Fibroblast of skin of abdomen (primary cell): ENCODE data around the gene TMEFF1.

Source experiments
- DNase-seq: peaks from one replicate; pipeline ENCODE4 v3.0.0-alpha.2; 2013

TMEFF1 gene

DNA sequence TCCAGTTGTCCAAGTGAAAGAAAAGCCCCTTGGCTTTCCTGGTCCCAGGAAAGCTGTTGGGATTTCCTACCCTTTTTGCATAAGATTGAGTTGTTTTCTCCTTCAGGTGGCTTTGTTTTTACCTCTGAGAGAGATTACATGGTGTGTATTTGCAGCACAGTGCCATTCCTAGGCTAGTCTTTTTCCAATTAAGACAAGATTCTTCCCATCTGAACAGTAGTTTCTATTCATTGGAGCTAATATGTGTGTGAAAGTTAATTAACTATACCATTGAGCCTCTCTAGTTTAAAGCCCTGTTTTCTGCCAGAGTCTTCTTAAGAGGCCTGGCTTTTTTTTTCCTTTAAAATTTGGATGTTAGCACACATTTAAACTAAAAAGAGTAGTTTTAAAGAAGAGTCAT lies 25.9 kb upstream of the TMEFF1 start:
- no peak for DNase-seq

DNA sequence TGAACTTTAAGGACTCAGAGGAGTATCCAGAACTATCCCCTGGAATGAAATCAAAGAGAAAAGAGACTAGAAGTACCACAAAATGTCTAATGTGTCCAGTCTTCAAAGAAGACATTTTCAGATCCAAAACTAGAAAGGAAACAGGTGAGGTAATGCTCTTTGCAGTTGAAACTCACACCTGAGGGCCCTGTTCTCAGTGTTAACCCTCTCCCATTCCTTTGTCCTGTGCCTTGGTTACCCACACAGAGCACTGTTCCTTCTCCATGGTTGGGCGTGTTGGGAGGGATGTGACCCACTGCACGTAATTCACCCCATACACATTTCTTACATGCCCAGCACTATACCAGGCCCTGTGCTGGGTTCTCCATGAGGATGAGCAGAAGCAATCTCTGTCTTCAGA lies 24.7 kb upstream of the TMEFF1 start:
- no peak for DNase-seq

DNA sequence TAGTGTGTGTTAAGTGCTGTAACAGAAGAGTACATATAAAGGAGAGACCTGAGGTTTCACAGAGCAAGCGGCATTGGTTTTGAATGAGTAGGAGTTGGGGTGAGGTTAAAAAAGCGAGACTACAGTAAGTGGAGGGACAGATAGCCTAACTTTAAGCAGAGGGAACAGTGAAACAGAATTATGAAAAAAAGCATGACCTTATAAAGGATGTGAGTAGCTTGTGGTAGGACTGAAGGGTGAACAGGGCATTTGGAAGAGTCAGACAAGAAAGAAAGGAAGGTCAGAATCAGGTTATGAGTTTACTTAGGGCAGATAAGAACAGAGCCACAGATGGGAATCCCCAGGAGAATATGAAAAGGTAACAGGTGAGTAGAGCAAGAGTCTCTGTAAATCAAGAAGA lies 23.5 kb upstream of the TMEFF1 start:
- DNase-seq, result no peak

DNA sequence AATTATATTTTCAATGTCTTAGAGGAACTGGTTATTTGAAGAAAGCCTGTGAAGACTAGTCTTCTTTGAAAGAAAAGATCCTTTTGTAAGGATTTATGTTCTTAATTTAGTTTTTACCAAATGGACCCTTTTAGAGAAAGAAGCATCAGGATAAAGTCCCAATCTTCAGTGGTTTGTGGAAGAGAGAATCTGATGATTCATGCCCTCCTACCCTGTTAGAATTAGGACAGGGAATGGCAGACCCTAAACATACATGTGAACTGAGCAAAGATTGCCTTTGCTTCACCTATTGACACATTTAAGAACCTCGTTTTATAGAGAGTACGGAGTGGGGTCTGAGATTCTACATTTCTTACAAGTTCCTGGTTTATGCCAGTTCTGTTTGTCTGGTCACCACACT lies 20.1 kb upstream of the TMEFF1 start:
- no peak for DNase-seq

DNA sequence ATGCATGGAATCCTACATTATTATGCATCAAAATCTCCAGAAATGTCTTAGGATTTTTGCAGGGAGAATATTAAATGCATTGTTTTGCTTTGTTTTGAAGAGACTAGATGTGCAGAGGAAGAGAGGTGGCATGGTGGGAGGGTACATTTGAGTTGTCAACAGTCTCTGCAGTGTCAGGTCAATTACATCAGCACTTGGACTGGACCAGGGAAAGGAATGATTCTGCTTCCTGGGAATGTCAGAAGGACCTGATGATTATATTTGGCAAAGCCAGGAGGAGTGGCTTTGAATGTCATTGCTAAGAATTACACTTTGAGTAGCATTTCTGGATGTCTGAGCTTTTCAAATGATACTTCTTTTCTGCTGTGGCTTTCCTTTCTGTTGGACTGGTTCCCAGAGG lies 17.5 kb upstream of the TMEFF1 start:
- DNase-seq, result peak; percentile 54

DNA sequence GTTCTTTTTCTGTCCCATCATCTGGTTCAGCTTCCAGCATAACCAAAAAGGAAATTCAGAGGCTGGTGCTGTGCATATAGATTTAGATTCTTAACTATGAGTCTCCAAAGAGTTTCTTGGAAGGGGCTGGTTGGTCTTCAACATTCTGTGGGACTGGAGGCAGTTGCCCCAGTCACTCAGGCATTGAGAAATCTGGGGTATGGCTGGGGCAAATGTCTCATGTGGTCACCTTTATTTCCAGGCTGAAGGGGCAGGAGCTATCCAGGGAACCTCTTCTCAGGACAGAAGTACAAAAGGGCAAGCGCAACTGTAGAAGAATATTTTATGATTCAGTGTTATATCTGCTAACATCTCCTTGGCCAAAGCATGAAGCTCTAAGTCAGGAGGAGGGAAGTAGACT lies 15.4 kb upstream of the TMEFF1 start:
- DNase-seq, result no peak

DNA sequence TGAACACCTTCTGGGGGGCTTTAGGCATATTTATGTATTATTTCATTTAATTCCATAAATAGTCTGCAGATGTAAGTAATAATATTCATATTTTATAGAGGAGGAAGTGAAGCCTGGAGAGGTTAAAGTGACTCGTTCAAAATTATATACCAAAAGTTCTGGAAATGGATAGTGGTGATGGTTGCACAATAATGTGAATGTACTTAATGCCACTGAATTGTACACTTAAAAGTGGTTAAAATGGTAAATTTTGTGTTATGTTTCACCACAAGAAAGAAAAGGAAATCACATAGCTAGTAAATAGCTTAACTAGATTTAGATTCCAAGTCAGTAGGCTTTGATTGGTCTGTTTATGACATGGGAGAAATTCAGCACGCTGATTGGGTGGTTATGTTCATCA lies 13.0 kb upstream of the TMEFF1 start:
- DNase-seq, result no peak

DNA sequence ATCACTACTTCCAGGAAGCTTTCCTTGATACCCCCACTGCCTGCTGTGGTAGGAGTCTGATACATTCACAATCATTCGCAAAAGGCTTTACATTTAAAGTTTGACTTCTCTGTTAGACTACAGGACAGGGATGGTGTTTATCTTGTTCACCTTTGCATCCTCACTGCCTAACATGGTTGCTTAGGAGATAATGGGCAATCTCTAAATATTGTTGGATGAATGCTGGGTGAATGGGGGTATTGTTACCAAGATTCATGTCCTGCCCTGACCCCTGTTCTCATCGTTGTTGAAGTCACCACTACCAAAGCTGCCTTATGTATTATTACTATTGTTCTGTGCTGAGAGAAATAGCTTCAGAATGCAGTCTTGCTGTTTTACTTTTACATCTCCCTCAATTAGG lies 7.7 kb upstream of the TMEFF1 start:
- DNase-seq, result no peak

DNA sequence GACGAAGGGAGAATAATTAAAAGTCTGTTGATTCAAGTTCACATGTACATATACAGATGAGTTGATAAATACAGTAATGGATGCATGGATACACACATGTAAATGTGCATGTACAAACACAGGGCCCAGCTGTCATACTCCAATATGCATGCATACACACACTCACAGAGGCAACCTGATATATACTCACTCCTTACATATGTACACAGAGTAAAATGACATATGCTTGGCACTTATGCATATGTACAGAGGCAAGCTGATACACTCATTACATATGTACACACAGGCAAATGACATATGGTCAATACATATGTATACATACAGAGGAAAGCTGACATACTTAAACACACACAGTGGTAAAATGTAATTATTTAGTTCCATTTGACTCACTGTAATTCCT lies 7.2 kb upstream of the TMEFF1 start:
- no peak for DNase-seq

DNA sequence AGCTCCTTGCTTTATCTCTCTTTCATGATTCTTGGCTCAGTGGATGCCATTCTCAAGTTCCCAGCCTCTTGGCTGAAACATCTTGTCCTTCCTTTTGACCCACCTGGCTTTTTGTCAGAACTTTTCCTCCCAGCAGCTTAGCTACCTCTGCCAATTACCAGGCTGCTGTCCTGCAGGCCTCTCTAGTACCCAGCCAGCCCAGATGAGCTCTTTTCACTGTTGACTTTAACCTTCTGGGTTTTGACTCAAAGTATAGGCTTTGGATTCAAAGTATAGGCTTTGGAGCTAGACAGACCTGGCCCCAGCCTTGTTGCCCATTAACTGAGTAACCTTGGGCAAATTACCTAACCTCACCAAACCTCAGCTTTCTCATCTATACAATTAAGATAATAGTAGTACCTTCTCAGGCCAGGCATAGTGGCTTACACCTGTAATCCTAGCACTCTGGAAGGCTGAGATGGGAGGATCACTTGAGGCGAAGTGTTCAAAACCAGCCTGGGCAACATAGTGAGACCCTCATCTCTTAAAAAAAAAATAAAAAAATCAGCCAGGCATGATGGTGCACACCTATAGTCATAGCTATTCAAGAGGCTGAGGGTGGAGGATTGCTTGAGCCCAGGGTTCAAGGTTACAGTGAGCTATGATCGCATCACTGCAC lies 6.6 kb upstream of the TMEFF1 start:
- DNase-seq, result no peak

DNA sequence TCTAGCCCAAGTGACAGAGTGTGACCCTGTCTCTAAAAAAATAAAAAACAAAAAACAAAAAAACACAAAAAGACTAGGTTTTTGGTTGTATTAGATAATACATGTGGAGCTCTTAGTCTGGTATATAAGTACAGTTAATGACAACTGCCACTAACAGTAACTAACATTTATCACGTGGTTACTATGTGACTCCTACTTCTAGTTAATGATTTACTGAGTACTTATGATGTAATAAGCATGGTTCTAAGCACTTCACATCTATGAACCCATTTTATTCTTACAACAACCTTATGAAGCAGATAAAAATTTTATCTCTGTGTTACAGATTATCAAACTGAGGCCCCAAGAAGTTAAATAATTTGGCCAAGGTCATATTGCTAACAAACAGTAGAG lies 6.1 kb upstream of the TMEFF1 start:
- DNase-seq, result no peak

DNA sequence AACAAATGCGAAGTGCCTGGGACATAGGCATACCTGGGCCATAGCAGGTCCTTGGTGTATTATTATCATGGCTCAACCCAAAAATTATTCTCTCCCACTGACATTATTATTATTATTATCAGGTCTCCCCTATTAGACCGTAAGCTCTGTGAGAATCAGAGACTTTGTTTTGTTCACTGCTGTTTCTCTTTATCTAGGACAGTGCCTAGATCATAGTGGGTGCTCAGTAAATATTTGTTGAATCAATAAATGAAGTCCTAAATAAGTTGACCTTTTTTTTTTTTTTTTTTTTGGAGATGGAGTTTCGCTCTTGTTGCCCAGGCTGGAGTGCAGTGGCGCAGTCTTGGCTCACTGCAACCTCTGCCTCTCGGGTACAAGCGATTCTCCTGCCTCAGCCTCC lies 4.9 kb upstream of the TMEFF1 start:
- no peak for DNase-seq

DNA sequence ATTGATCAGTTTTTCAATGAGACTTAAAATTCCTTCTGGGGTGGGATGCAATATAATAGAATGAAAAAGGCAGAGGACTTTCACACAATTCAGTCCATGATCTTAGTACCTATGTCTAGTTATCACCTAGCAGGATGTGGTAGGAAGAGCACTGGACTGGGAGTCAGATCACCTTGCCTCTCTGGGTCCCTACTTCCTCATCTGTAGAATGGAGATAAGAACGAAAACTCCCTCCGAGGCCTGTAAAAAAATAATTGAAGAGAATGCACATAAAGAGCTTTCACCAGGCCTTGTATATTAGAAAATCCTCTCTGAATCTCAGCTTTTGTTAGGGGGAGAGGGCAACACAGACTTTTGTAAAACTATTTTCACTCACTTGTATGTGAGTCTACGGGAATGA lies 681 bp upstream of the TMEFF1 start:
- no peak for DNase-seq

DNA sequence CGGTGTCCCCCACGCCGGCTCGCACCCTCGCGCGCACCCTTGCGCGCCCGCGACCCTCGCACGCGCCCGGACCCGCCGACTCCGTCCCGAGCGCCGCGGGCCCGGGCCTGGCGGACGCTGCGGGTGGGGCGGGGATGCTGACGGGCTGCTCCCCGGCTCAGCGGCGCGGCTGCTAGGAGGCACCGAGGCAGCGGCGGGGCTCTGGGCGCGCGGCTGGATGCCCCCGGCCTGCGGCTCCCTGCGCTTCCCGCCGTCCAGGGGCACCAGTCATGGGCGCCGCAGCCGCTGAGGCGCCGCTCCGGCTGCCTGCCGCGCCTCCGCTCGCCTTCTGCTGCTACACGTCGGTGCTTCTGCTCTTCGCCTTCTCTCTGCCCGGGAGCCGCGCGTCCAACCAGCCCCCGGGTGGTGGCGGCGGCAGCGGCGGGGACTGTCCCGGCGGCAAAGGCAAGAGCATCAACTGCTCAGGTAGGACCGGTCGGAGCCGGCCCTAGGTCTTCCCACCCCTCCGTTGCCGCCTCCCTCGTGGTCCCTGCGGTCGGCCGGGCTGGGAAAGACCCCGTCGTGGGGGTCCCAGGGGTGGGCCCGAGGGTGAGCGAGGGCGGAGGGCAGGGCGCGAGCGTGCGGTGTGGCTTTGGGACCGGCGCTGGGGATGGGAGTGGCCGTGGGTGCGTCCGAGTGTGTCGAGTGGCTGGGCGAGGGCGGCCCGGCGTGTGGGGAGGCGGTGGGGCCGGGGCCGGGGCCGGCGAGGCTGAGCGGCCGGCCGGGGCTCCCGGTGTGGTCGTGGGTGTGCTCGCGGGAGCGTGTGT lies 530 bp downstream of the TMEFF1 start:
- peak; percentile 36 for DNase-seq

DNA sequence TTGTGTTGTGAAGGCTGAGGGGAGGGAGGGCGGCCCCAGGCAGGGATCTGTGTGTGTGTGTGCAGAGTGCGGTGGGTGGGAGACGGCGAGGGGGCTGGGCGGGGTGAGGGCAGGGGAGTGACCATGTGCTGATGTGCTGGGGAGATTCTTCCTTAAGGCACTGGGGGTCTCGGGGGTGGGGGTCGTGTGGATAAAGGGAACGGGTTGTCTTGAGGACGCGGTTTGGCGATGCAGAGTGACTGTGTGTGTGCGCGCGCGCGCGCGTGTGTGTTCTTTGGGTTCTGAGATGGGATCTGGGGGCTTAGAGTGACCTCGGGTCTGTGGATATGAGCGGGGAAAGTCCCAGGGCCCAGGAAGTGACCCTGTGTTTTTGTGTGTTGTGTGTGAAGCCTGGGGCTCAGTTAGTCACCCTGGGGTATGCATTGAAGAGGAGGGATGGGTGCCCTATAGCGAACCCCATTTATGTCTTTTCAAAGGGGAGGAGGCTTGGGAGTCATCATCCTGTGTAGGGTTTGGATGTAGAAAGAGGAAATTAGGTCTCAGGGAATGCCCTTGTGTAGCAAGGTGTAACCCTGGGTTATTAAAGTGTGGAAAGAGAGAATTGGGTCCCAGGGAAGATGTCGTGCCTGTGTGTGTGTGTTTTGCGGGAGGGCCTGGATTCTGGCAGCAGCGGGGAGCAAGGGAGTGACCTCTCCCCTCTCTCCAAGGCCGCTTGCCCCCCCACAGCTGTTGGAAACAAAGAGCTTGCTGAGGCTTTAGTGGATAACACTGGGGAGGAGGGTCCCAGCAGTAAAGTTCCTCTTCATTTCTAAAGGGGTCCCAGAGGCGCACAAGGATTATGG lies 1.4 kb downstream of the TMEFF1 start:
- DNase-seq, result no peak

DNA sequence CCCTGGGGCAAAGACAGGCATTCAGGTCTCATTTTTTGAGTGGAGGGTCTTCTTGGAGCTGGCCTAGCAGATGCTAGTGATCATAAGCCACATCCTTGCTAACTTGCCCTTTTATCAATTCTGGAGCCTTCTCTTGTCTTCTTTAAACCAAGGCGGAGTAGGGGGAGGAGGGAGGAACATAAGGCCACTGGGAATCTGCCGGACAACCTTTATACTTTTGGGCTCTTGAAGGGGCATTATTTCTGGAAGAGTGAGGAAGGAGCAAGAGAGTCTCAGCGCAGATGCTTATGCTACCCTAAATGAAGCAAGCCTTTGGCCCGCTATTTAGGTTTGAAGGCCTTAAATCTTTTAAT lies 2.0 kb downstream of the TMEFF1 start:
- DNase-seq, result no peak

DNA sequence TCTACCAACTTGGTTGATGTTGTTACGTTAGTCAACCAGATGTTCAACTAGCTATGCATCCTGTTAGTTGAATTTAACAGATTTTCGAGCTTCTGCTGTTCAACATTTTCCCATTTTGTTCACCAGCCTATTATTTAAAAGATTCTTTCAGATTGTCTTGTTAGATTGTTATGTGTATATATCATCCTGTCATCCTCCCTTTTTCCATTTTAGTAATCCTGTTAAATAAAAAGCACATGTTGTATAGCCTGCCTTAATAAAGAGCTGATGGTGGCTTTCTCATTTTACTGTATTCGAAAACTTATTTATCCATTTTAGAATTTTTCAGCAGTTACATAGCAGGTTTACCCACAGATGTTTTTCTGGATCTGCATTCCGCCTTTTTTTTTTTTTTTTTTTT lies 4.3 kb downstream of the TMEFF1 start:
- DNase-seq, result peak; percentile 65

DNA sequence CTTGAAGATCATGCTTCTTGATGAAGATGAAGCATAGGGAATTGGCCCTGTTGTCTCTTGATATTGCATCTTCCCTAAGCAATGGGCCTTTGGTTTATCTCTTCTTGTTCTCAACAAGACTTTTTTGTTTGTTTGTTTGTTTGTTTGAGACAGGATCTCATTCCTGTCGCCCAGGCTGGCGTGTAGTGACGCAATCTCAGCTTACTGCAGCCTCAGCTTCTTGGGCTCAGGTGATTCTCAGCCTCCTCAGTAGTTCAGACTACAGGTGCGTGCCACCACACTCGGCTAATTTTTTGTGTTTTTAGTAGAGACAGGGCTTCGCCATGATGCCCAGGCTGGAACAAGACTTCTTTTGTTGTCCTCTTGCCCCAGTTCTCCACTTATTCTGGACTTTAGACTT lies 5.2 kb downstream of the TMEFF1 start:
- no peak for DNase-seq

DNA sequence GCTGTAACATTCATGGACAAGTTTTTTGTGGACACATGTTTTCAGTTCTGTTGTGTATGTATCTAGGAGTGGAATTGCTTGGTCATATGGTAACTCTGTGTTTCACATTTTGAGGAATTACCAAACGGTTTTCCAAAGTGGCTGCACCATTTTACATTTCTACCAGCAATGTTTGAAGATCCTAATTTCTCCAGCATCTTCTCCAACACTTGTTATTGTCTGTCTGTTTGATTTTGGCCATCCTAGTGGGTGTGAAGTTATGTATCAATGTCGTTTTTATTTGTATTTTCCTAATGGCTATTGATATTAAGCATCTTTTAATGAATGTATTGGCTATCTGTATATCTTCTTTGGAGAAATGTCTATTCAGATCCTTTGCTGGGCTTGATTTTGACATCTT lies 6.9 kb downstream of the TMEFF1 start:
- DNase-seq, result no peak

DNA sequence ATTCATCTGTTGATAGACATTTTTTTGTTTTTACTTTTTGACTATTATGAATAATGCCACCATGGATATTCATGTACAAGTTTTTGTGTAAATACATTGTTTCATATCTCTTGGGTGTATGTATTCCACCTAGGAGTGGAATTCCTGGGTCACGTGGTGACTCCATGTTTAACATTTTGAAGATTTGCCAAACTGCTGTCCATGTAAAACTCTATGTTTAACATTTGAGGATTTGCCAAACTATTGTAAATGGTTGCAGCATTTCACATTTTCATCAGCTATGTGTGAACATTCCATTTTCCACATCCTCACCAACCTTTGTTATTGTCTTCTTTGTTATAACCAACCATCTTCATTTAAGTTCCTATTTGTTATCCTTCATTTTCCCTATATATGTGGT lies 12.2 kb downstream of the TMEFF1 start:
- DNase-seq, result no peak

DNA sequence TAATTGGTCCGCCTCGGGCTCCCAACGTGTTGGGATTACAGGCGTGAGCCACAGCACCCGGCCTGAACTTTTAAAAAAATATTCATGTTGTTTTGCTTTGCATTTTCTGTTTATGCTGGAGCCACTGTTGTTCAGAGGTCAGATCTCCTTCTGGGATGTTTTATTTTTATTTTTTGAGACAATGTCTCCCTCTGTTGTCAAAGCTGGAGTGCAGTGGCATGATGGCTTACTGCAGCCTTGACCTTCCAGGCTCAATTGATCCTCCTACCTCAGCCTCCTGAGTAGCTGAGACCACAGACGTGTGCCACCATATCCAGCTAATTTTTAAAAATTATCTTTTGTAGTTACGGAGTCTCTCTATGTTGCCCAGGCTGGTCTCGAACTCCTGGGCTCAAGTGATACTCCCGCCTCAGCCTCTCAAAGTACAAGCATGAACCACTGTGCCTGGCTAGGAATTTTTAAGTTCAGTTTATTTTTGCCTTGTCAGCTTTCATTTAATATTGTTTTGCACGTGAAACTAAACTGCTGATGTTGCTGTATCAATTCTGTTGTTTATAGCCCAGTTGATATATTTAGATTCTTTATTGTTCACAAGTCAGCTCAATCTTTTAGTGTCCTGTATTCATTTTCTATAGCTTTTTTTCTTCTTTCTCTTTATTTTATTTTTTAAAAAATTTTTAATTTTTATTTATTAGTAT lies 13.7 kb downstream of the TMEFF1 start:
- DNase-seq, result no peak

DNA sequence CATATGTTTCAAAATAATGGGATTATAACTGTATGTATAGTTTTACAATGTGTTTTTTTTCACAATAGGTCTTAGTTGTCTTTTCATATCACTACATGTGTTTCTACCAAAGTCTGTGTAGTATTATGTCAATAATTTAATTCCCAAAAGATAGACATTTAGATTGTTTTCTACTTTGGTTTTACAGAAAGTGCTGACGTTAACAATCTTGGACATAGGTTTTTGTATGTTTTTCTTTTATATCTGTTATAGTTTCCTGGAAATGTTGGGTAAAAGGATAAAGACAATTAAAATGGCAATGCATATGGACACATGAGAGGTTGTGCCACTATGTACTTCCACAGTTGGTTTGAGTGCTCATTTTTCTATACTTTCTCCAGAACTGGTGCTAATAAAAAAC lies 15.2 kb downstream of the TMEFF1 start:
- no peak for DNase-seq

DNA sequence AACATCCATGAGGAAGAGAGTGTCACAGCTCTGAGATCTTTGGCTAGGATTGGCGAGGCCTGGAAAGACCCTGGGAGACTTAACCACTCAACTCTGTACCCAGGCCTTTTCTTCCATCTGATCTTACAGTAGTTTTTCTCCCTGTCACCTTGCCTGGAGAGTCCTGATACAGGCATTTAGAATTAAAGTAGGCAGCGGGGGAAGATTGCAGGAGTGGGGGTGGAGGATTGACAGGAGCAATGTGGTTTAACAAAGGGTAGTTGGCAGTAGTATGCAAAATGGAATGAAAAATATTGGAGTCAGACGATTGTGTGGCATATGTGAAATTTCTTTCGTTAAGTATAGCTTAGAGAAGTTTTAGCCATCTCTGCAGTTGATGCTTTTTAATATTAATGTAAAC lies 16.9 kb downstream of the TMEFF1 start:
- DNase-seq, result no peak
